Endothelial cell of hepatic sinusoid (primary cell): ENCODE data around the gene C2orf42.
"Not testable (repeated sequence)": the region's sequence is repeated elsewhere in the genome, so short reads cannot be mapped to it uniquely, and the experiment has no call there.

Experiments used
- in situ Hi-C: cut with HindIII; loops from 2 replicates; pipeline ENCODE4 v1.10.0; 2017; ENCODE audit warnings: low sequenced_read_pairs

Gene C2orf42

GRCh38 chr2:70111752-70112591 is 78.8 kb downstream of the C2orf42 start:
- in situ Hi-C loops: no loop called here

- in situ Hi-C loops: not testable (repeated sequence)
These were observed 80.4 kb downstream of the C2orf42 start for GRCh38 chr2:70110397-70110796.

GRCh38 chr2:70106138-70106537 is 84.7 kb downstream of the C2orf42 start:
- in situ Hi-C loops: not testable (repeated sequence)

GRCh38 chr2:70104231-70105111 is 86.3 kb downstream of the C2orf42 start:
- in situ Hi-C loops: no loop called here

- in situ Hi-C loops: no loop called here
These were observed 87.2 kb downstream of the C2orf42 start for GRCh38 chr2:70103531-70104061.

- in situ Hi-C loops: not testable (repeated sequence)
These were observed 88.4 kb downstream of the C2orf42 start for GRCh38 chr2:70102323-70102905.

- in situ Hi-C loops: not testable (repeated sequence)
These were observed 89.1 kb downstream of the C2orf42 start for GRCh38 chr2:70101686-70102085.

GRCh38 chr2:70101174-70101573 is 89.6 kb downstream of the C2orf42 start:
- in situ Hi-C loops: no loop called here
